K562 (cell line): ENCODE results near the gene PITX2. TPM values are rescaled to one million over a fixed set of nuclear protein-coding genes. Genes with fewer than 3 reads are reported as not detected.

Experiments used
- ATAC-seq: fragments of 200-7000 bp; cut with Tn5 transposase; 3 replicates; pipeline ENCODE4 v1.9.1; 2020; ENCODE audit warnings: moderate library complexity
- BruUV-seq: library from RNA; stranded (reverse); fragments of 400-500 nt; replicated peaks from 2 replicates; lab custom pipeline; 2021; lab: Mats Ljungman, UMichigan
- CTCF ChIA-PET: fragments of 300-600 bp; formaldehyde crosslinking; extraction: SDS; loops from one replicate; lab custom pipeline; 2021; ENCODE audit warnings: low intra/inter-chr PET ratio; lab: Yijun Ruan, JAX
- POLR2A ChIA-PET: fragments of 300-600, 350-650 bp; sonication (Branson Sonifier 250); formaldehyde crosslinking; extraction: SDS; loops from one replicate; lab custom pipeline; 2021; ENCODE audit warnings: antibody characterized with exemption, inconsistent platforms; lab: Yijun Ruan, JAX
- DNase-seq, 4 experiments: peaks; one replicate each; pipeline versions ENCODE4 v3.0.0 to v3.0.0-alpha.2; 2011 to 2018; ENCODE audit warnings: low spot score in 3 of 4, mixed read lengths in 3 of 4; ENCODE audit errors: extremely low read depth in 1 of 4
- FAIRE-seq: peaks from 2 replicates; lab custom pipeline; 2011; peaks lifted over from hg19 to GRCh38; lab: Jason Lieb, UNC
- H2AFZ ChIP-seq: 2 replicates; pipeline ENCODE4 v1.6.0; 2011; ENCODE audit warnings: low read depth, low read length, control low read depth, inconsistent platforms
- H3K27ac ChIP-seq: fragments of 200-600 bp; 3 replicates; pipeline ENCODE4 v1.8.0; 2011; ENCODE audit warnings: low read depth, mild to moderate bottlenecking, control low read depth, inconsistent platforms, low read length, moderate library complexity, mixed read lengths; ENCODE audit errors: extremely low read depth
- H3K27me3 ChIP-seq, 2 experiments: fragments of 300-600 bp in 1 of 2; 2 replicates in 1 of 2; 3 replicates in 1 of 2; pipeline versions ENCODE4 v1.6.0 to v1.8.0; 2011; ENCODE audit warnings: inconsistent platforms in 2 of 2, low read length in 2 of 2, mild to moderate bottlenecking in 1 of 2, mixed read lengths in 1 of 2, moderate library complexity in 1 of 2; ENCODE audit not compliant: control insufficient read depth in 2 of 2, insufficient read depth in 2 of 2
- H3K36me3 ChIP-seq: fragments of 300-600 bp; 3 replicates; pipeline ENCODE4 v1.8.0; 2011; ENCODE audit warnings: mild to moderate bottlenecking, low read length, inconsistent platforms; ENCODE audit not compliant: control insufficient read depth, insufficient read depth
- H3K4me1 ChIP-seq, 2 experiments: fragments of 200-600 bp in 1 of 2; replicated peaks in 1 of 2; 2 replicates in 1 of 2; 3 replicates in 1 of 2; pipeline versions ENCODE4 v1.5.1 to v1.8.0; 2011; ENCODE audit warnings: inconsistent platforms in 2 of 2, low read length in 2 of 2, mild to moderate bottlenecking in 1 of 2, mixed read lengths in 1 of 2, moderate library complexity in 1 of 2; ENCODE audit not compliant: control insufficient read depth in 2 of 2, insufficient read depth in 2 of 2
- H3K4me2 ChIP-seq: 2 replicates; pipeline ENCODE4 v1.6.1; 2011; ENCODE audit warnings: low read length, control low read depth, inconsistent platforms, mixed read lengths; ENCODE audit not compliant: insufficient read depth
- H3K4me3 ChIP-seq: fragments of 200-600 bp; sonication (generic), shearing (Covaris generic); 2 replicates; pipeline ENCODE4 v1.5.1; 2016; ENCODE audit warnings: control low read depth, inconsistent platforms
- H3K79me2 ChIP-seq: fragments of 200-600 bp; 3 replicates; pipeline ENCODE4 v1.8.0; 2011; ENCODE audit warnings: low read length, inconsistent platforms; ENCODE audit not compliant: control insufficient read depth, insufficient read depth
- H3K9ac ChIP-seq, 2 experiments: 2 replicates each; pipeline versions ENCODE4 v1.6.0 to v1.6.1; 2011; ENCODE audit warnings: low read depth in 2 of 2, low read length in 2 of 2, control low read depth in 1 of 2, inconsistent platforms in 1 of 2, mild to moderate bottlenecking in 1 of 2, mixed read lengths in 1 of 2; ENCODE audit not compliant: insufficient read depth in 1 of 2
- H3K9me1 ChIP-seq: one replicate; pipeline ENCODE4 v1.6.0; 2011; ENCODE audit warnings: inconsistent platforms, mild to moderate bottlenecking, low read length, moderate library complexity; ENCODE audit not compliant: control insufficient read depth, insufficient read depth
- H3K9me3 ChIP-seq: replicated peaks from 2 replicates; pipeline ENCODE4 v1.5.1; 2011; ENCODE audit warnings: low read depth, low read length, inconsistent platforms; ENCODE audit not compliant: control insufficient read depth, insufficient read depth
- H4K20me1 ChIP-seq: replicated peaks from 2 replicates; pipeline ENCODE4 v1.6.1; 2011; ENCODE audit warnings: low read length, inconsistent platforms, mixed read lengths; ENCODE audit not compliant: control insufficient read depth, insufficient read depth
- MYNN ChIP-seq, 2 experiments: sonication (generic); formaldehyde crosslinking in 1 of 2; IDR thresholded peaks; 2 replicates each; pipeline versions ENCODE4 v1.5.0 to v1.6.1; 2016 to 2020; ENCODE audit warnings: antibody characterized with exemption in 1 of 2, missing genetic modification reagents in 1 of 2
- PCBP1 ChIP-seq: fragments of 200-400 bp; formaldehyde crosslinking; IDR thresholded peaks from 2 replicates; pipeline ENCODE4 v1.6.1; 2018; ENCODE audit warnings: mild to moderate bottlenecking, low read depth, low read length; ENCODE audit not compliant: poor library complexity, severe bottlenecking
- RBM17 ChIP-seq: fragments of 200-400 bp; formaldehyde crosslinking; IDR thresholded peaks from 2 replicates; pipeline ENCODE4 v1.6.1; 2017; ENCODE audit warnings: low read depth, mild to moderate bottlenecking, low read length, borderline replicate concordance
- USF2 ChIP-seq: sonication (generic); formaldehyde crosslinking; IDR thresholded peaks from 2 replicates; pipeline ENCODE4 v1.5.0; 2020; ENCODE audit warnings: missing genetic modification reagents
- ZBTB1 ChIP-seq: sonication (generic); formaldehyde crosslinking; IDR thresholded peaks from 2 replicates; pipeline ENCODE4 v1.8.1; 2023; ENCODE audit warnings: missing genetic modification reagents, low read depth, mild to moderate bottlenecking, borderline replicate concordance
- ZC3H11A ChIP-seq: IDR thresholded peaks from 2 replicates; pipeline ENCODE4 v1.6.1; 2012; ENCODE audit warnings: low read depth, low read length, improper control_type of control experiment
- WGBS: fragments of 100-300 bp; shearing (Covaris generic); methylation state at CpG from one replicate; pipeline ENCODE4 v1.1.6; 2016; ENCODE audit warnings: low coverage, mixed read lengths; ENCODE audit not compliant: insufficient coverage; ENCODE audit errors: missing lambda C conversion rate; 5-methylcytosine and 5-hydroxymethylcytosine counted together
- in situ Hi-C: fragments of 300-500 bp; cut with MboI; formaldehyde crosslinking; loops from 4 replicates; pipeline ENCODE4 v1.15.0; 2018; ENCODE audit warnings: inconsistent platforms, mixed read lengths
- intact Hi-C: fragments of 100-400 bp; cut with micrococcal nuclease; formaldehyde crosslinking; loops from 2 replicates; pipeline ENCODE4 v1.14.2; 2022
- polyA plus RNA-seq, 8 experiments: library from polyadenylated mRNA; depleted of rRNA in 4 of 8; stranded (reverse) in 5 of 8; unstranded in 3 of 8; fragments of >200 nt; fragmentation: Nextera tagmentation in 2 of 8; fragmentation: Illumina TruSeq in 1 of 8; extraction: Ambion mirVana in 2 of 8; extraction: Trizol in 1 of 8; gene quantifications; 2 replicates each; pipeline versions ENCODE4 v1.2.1 to v1.2.3, GENCODE V29; 2011 to 2014; ENCODE audit warnings: inconsistent platforms in 1 of 8, missing spikeins in 1 of 8
- total RNA-seq, 7 experiments: library from RNA; depleted of rRNA in 6 of 7; stranded (reverse); fragments of >200 nt in 6 of 7; fragmentation: Illumina TruSeq in 2 of 7; extraction: Trizol in 2 of 7; gene quantifications; 2 replicates each; pipeline versions ENCODE4 v1.2.1 to v1.2.3, GENCODE V29; 2011 to 2021; ENCODE audit warnings: low replicate concordance in 1 of 7
- TF ChIP-seq, protein P1 (sequence below): fragments of 200-400 bp; formaldehyde crosslinking; IDR thresholded peaks from 2 replicates; pipeline ENCODE4 v1.6.1; 2017; ENCODE audit warnings: mild to moderate bottlenecking, low read depth, low read length, moderate library complexity

Gene PITX2
- total and polyA plus RNA-seq, 9 of the 15 experiments (the other 6 are each of a cell fraction or from before 2014, with no cell fraction given) = 0.08 TPM; not detected in 8

DNA sequence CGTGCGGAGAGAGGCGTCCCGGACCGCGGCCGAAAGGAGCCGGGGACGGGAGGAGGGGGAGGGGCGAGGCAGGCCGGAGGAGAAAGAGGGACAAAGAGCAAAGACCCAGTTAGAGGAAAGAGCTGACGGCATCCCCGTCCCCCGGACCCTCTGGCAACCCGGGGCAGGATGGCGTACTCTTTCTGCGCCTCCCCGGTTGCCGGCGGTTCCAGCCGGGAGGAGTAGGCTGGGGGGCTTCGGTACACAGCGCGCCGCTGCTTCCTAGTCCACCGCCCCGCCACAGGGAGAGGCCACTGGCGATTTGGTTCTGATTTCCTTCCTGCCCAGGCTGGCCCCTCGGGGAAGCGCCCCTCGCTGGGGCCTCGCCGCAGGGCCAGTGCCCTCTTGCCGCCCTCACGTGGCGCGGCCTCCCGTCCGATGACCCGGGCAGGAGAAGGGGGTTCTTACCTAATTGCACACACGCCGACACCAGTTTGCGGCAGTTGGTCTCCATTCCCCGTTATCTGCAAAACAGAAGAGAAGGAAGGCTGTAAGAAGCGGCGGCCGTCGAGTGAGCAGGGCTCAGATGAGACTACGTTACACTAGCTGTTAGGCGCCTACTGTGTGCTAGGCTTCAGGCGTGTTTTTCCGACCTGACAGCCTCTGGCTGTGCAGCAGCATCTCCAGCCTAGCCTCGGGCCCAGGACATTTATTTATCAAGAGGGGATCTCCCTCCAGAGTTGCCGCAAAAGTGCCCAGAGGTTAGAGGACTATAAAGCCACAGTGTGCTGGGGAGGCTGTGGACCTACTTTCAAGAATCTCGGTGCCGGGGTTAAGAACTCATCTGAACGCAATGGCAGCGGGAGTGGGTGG is 9.9 kb upstream of the PITX2 start:
- ChIA-PET POLR2A (no interaction called here), CTCF (interaction anchor here (0.6 kb wide), 1 partner anchor 1399 kb away, joined by 4 read pairs; no protein-coding TSS in a partner anchor)
- no peak overlapping the region for H3K9ac ChIP-seq
- in situ Hi-C loops = no loop called here
- TF ChIP-seq PCBP1 (no peak), MYNN (IDR thresholded peaks at IDR 0.05) (no peak), MYNN (CRISPR knock-in tag; IDR thresholded peaks at IDR 0.05) (no peak), USF2 (no peak), ZC3H11A (no peak), RBM17 (no peak), ZBTB1 (CRISPR knock-in tag) (no peak)
- TF ChIP-seq, protein P1, sequence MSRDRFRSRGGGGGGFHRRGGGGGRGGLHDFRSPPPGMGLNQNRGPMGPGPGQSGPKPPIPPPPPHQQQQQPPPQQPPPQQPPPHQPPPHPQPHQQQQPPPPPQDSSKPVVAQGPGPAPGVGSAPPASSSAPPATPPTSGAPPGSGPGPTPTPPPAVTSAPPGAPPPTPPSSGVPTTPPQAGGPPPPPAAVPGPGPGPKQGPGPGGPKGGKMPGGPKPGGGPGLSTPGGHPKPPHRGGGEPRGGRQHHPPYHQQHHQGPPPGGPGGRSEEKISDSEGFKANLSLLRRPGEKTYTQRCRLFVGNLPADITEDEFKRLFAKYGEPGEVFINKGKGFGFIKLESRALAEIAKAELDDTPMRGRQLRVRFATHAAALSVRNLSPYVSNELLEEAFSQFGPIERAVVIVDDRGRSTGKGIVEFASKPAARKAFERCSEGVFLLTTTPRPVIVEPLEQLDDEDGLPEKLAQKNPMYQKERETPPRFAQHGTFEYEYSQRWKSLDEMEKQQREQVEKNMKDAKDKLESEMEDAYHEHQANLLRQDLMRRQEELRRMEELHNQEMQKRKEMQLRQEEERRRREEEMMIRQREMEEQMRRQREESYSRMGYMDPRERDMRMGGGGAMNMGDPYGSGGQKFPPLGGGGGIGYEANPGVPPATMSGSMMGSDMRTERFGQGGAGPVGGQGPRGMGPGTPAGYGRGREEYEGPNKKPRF = no peak
- TF ChIP-seq, all 486 proteins: peak for 0
- FAIRE-seq (no peak), DNase-seq (no peak), ATAC-seq (no peak)
- Histone ChIP-seq H3K79me2 (no peaks in the 10 kb centered on the region), H3K36me3 (no peaks in the 10 kb centered on the region), H3K4me1 (peaks cover 0 to 24% of the 10 kb centered on the region in 2 experiments; a peak in 2 of 5 replicates), H2AFZ (no peak overlapping the region), H3K9me1 (no peaks in the 10 kb centered on the region), H3K9me3 (no peaks in the 10 kb centered on the region), H4K20me1 (no peaks in the 10 kb centered on the region; the same call in 1 of the 2 replicates), H3K27ac (no peak overlapping the region), H3K4me2 (no peak overlapping the region), H3K4me3 (no peak overlapping the region), H3K27me3 (peaks cover 45 to 62% of the 10 kb centered on the region in 2 experiments)
- intact Hi-C loops = loop anchor here (5.0 kb wide), 3 partner anchors 650 to 1400 kb away; no protein-coding TSS in a partner anchor
- BruUV-seq = no TSS peak
- WGBS = 12% methylated on average over 28 of the region's 58 CpGs
